BE2C (cell line): ENCODE data around the gene EPHA8.

Experiments
- DNase-seq: peaks from one replicate; pipeline ENCODE4 v3.0.0-alpha.2; 2020
- H3K27me3 ChIP-seq: fragments of 250-450 bp; sonication (Bioruptor Pico); 2 replicates; pipeline ENCODE4 v1.5.1; 2020; ENCODE audit warnings: mild to moderate bottlenecking
- H3K36me3 ChIP-seq: fragments of 250-450 bp; sonication (Bioruptor Pico); 2 replicates; pipeline ENCODE4 v1.5.1; 2020; ENCODE audit warnings: mild to moderate bottlenecking
- H3K4me1 ChIP-seq: fragments of 250-450 bp; sonication (Bioruptor Pico); 2 replicates; pipeline ENCODE4 v1.5.1; 2020
- H3K4me3 ChIP-seq: 2 replicates; pipeline ENCODE4 v1.5.1; 2011; ENCODE audit warnings: low read depth, low read length
- H3K9me3 ChIP-seq: fragments of 250-450 bp; sonication (Bioruptor Pico); 2 replicates; pipeline ENCODE4 v1.5.1; 2020
- TF ChIP-seq, protein P1 (sequence below): IDR thresholded peaks from 2 replicates; pipeline ENCODE4 v1.5.1; 2012; ENCODE audit warnings: mild to moderate bottlenecking, low read depth, low read length

The EPHA8 gene

DNA sequence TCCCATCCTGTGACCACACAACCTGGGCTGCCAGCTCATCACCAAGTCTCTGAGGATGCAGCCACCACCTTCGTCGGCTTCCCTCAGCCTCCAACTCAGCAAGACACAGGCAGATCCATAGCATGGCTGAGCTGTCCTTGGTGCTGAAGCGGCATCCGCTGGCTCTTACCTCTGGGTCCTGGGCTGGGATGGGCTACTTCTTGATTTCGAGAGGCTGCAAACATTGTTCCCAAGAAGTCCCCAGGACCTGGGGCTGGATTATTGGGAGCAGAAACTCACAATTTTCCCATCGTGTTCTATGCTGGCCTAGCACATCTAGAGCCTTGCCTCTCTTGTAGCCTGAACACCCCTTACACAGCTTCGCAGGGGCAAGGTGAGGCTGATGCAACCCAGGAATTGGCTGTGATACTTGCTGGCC lies 48.2 kb downstream of the EPHA8 start:
- H3K4me3 ChIP-seq, result no peak overlapping the region
- H3K27me3 ChIP-seq, result no peaks in the 10 kb centered on the region
- H3K4me1 ChIP-seq, result no peaks in the 10 kb centered on the region
- DNase-seq, result no peak
- TF ChIP-seq, protein P1, sequence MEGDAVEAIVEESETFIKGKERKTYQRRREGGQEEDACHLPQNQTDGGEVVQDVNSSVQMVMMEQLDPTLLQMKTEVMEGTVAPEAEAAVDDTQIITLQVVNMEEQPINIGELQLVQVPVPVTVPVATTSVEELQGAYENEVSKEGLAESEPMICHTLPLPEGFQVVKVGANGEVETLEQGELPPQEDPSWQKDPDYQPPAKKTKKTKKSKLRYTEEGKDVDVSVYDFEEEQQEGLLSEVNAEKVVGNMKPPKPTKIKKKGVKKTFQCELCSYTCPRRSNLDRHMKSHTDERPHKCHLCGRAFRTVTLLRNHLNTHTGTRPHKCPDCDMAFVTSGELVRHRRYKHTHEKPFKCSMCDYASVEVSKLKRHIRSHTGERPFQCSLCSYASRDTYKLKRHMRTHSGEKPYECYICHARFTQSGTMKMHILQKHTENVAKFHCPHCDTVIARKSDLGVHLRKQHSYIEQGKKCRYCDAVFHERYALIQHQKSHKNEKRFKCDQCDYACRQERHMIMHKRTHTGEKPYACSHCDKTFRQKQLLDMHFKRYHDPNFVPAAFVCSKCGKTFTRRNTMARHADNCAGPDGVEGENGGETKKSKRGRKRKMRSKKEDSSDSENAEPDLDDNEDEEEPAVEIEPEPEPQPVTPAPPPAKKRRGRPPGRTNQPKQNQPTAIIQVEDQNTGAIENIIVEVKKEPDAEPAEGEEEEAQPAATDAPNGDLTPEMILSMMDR, result no peak
- H3K36me3 ChIP-seq, result no peaks in the 10 kb centered on the region
- no peaks in the 10 kb centered on the region for H3K9me3 ChIP-seq

DNA sequence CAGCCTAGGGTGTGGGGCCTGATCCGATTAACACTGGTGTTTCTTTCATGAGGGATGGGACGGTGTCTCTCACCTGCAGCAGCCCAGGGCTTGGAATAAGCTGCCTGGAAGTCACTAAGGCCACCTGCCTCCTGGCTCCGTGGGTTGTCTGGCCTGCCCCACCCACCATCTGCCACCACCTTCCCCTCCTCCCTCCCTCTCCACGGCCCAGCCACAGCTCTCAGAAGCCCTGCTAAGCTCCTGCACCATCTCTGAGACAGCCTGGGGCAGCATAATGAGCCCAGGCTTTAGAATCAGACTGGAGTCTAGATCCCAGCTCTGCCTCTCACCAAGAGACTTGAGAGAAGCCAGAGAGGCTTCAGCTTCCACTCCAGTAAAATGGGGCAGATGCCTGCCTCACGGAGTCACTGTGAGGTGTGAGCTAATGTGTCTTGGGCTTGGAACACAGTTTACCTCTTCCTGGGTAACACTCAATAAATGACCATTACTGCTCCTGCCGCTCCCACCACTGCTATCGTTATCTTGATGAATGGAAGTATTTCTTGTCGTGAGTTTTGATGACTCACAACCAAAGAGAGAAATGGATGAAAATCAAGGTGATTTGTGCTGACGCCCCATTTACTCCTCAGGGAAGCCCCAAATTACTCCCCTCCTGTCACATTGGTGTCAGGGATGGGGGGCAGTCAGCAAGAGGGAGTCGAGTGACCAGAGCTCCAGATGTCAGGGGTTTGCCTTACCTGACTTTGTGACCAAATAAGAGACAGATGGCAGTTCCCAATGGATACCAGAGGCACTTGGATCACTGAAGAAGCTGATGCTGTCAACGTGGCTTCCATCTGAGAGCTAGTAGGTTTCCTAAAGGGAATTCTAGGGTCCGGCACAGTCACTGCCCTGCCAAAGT lies 49.6 kb downstream of the EPHA8 start:
- TF ChIP-seq, protein P1, result no peak
- H3K9me3 ChIP-seq, result no peaks in the 10 kb centered on the region
- H3K36me3 ChIP-seq, result no peaks in the 10 kb centered on the region
- no peaks in the 10 kb centered on the region for H3K27me3 ChIP-seq
- H3K4me3 ChIP-seq, result no peak overlapping the region
- peak; percentile 24 for DNase-seq
- no peaks in the 10 kb centered on the region for H3K4me1 ChIP-seq

DNA sequence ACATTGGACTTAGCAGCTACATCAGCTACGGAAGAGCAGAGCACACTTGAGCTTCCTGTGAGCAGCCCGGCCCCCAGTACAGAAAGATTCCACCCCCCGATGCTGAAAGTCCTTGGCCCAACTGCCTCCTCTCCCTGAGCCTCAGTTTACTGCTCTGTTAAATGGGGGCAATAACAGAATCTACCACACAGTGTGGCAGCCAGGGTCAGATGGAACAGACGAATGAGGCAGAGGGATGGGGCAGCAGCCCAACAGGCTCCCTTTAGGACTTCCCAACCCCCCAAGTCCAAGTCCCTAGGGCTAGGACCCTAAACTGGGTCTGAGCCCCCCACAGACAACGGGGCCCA lies 50.3 kb downstream of the EPHA8 start:
- DNase-seq, result no peak
- no peaks in the 10 kb centered on the region for H3K9me3 ChIP-seq
- no peaks in the 10 kb centered on the region for H3K27me3 ChIP-seq
- TF ChIP-seq, protein P1, result no peak
- no peaks in the 10 kb centered on the region for H3K4me1 ChIP-seq
- H3K4me3 ChIP-seq, result no peak overlapping the region
- H3K36me3 ChIP-seq, result no peaks in the 10 kb centered on the region

DNA sequence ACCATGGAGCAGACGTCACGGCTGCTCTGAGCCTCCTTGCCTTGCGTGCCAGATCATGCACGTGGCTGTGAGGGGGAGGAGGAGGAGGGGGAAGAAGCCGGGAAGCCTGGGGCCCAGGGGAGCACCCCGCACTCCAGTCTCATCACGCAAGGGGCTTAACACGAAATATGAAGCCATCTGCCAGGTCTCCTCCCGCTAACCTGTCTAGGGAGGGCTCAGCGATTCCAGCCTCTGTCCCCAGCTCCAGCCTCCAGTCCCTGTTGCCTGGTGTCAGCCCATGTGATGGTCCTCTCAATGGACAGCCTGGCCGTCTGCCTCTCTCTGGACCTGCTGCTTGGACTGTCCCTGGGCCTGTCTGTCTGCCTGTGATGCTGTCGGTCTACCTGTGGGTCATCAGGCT lies 50.7 kb downstream of the EPHA8 start:
- TF ChIP-seq, protein P1, result no peak
- DNase-seq, result no peak
- H3K36me3 ChIP-seq, result no peaks in the 10 kb centered on the region

DNA sequence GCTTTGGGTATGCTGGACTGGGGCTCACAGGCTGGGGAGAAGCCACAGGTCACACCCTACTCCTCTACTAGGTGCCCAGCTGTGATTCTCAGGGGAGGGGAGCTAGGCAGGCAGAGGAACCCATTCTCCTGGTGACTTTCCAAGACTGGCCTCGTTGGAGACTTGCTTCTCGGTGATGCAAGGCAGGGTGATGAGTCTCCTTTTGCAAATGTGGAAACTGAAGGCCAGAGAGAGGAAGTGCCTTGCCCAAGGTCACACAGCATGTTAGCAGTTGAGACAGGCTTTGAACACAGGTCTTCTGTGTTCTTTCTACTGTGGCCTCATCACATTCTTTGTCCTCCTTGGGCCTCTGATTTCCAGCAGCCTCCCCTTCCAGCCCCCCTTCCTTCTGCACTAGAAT lies 52.6 kb downstream of the EPHA8 start:
- no peak for DNase-seq
- H3K36me3 ChIP-seq, result no peaks in the 10 kb centered on the region
- no peaks in the 10 kb centered on the region for H3K4me1 ChIP-seq
- H3K27me3 ChIP-seq, result no peaks in the 10 kb centered on the region
- no peaks in the 10 kb centered on the region for H3K9me3 ChIP-seq
- no peak overlapping the region for H3K4me3 ChIP-seq
- TF ChIP-seq, protein P1, result no peak

More for the DNA sequence above, 50.7 kb downstream of the EPHA8 start:
- no peaks in the 10 kb centered on the region for H3K9me3 ChIP-seq
- no peak overlapping the region for H3K4me3 ChIP-seq
- no peaks in the 10 kb centered on the region for H3K4me1 ChIP-seq
- H3K27me3 ChIP-seq, result no peaks in the 10 kb centered on the region

DNA sequence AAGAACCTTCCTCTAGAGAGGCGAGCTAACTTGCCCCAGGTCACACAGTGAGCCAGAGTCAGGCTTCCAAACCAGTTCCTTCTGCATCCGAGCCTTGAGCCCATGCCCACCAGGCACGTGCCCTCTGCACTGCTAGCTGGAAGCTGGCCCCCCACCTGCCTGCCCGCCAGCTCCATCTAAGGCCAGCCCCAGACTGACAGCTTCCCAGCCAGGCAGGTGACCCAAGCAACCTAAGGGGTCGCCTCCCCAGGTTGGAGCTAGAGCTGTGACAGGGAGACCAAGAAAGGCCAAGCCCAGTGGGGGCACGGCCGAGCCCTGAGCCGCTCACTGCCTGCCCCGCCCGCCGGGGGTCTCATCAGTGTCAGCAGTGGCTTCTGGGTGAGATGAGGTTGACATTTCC lies 53.3 kb downstream of the EPHA8 start:
- TF ChIP-seq, protein P1, result no peak
- no peak overlapping the region for H3K4me3 ChIP-seq
- H3K36me3 ChIP-seq, result no peaks in the 10 kb centered on the region
- H3K4me1 ChIP-seq, result no peaks in the 10 kb centered on the region
- no peak for DNase-seq
- H3K9me3 ChIP-seq, result no peaks in the 10 kb centered on the region
- no peaks in the 10 kb centered on the region for H3K27me3 ChIP-seq
